HL-60 (cell line): ENCODE results near the gene MALT1.
"Not testable (repeated sequence)": the region's sequence is repeated elsewhere in the genome, so short reads cannot be mapped to it uniquely, and the experiment has no call there.

Experiments used
- DNase-seq, 2 experiments: peaks; one replicate each; pipeline ENCODE4 v3.0.0-alpha.2; 2010 to 2020; ENCODE audit warnings: low read depth in 1 of 2, low spot score in 1 of 2
- H3K27ac ChIP-seq: fragments of 250-450 bp; sonication (Bioruptor Pico); replicated peaks from 2 replicates; pipeline ENCODE4 v1.5.1; 2020; ENCODE audit warnings: mild to moderate bottlenecking, moderate library complexity
- H3K27me3 ChIP-seq: fragments of 250-450 bp; sonication (Bioruptor Pico); 2 replicates; pipeline ENCODE4 v1.5.1; 2021; ENCODE audit warnings: mild to moderate bottlenecking, moderate library complexity; ENCODE audit not compliant: insufficient read depth, poor library complexity, severe bottlenecking
- H3K4me3 ChIP-seq: replicated peaks from 2 replicates; pipeline ENCODE4 v1.5.1; 2011; ENCODE audit warnings: mild to moderate bottlenecking, control low read depth, low read length; ENCODE audit not compliant: insufficient read depth
- CTCF ChIP-seq: IDR thresholded peaks from one replicate; pipeline ENCODE4 v1.5.1; 2011; ENCODE audit warnings: low read length, control low read depth, inconsistent platforms; ENCODE audit not compliant: insufficient read depth
- GABPA ChIP-seq: IDR thresholded peaks from 2 replicates; pipeline ENCODE4 v1.6.1; 2012; ENCODE audit warnings: low read depth
- POLR2AphosphoS5 ChIP-seq: IDR thresholded peaks from 2 replicates; pipeline ENCODE4 v1.6.1; 2012; ENCODE audit warnings: low read depth
- REST ChIP-seq: IDR thresholded peaks from 2 replicates; pipeline ENCODE4 v1.6.1; 2012; ENCODE audit warnings: low read depth; ENCODE audit not compliant: insufficient replicate concordance
- SPI1 ChIP-seq: IDR thresholded peaks from 2 replicates; pipeline ENCODE4 v1.6.1; 2012; ENCODE audit warnings: low read depth, mild to moderate bottlenecking, borderline replicate concordance

Gene MALT1

GRCh38 chr18:58756148-58756547 is 84.9 kb downstream of the MALT1 start:
- Histone ChIP-seq H3K27ac (no peak overlapping the region), H3K4me3 (no peak overlapping the region), H3K27me3 (no peaks in the 10 kb centered on the region)
- DNase-seq: no peak
- TF ChIP-seq SPI1 (no peak), REST (no peak), GABPA (no peak), CTCF (no peak), POLR2AphosphoS5 (no peak)

GRCh38 chr18:58756596-58757240 is 85.5 kb downstream of the MALT1 start:
- H3K4me3 ChIP-seq: no peak overlapping the region
- no peak for TF ChIP-seq SPI1
- no peak for TF ChIP-seq REST
- no peak for TF ChIP-seq POLR2AphosphoS5
- no peak for TF ChIP-seq GABPA
- no peak for TF ChIP-seq CTCF

DNA sequence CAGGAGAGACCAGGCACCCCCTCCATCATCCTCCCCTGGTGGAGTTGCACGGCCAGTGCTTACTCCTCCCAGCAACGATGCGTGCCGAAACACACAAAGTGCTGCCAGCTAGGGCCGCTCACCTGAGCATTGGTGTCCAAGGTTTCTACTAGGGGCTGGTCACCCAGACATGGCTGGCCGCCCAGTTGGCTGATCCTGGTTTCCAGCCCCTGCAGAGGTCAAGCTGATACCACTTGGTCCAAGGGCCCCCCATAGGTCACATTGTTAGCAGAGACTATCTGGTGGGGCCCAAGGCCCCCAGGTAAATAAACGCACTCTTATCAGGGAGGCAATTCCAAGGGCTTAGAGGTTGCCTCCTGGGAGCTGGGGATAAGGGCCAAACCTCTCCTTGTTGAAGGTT is 86.1 kb downstream of the MALT1 start:
- DNase-seq, H3K27me3 ChIP-seq, H3K4me3 ChIP-seq, H3K27ac ChIP-seq: not testable (repeated sequence)

More at GRCh38 chr18:58756596-58757240, 85.5 kb downstream of the MALT1 start:
- DNase-seq: no peak
- no peak overlapping the region for H3K27ac ChIP-seq
- H3K27me3 ChIP-seq: no peaks in the 10 kb centered on the region

DNA sequence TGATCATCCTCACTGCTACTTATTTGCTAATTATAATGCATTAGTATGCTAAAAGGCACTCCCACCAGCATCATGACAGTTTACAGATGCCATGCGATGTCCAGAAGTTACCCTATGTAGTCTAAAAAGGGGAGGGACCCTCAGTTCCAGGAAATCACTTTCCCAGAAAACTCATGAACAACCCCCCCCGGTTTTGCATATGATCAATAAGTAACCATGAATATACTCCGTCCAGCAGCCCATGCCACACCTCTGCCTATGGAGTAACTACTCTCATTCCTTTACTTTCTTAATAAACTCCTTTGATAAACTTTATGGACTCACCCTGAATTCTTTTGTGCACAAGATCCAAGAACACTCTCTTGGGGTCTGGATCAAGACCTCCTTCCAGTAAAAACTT is 86.8 kb downstream of the MALT1 start:
- peaks cover 3% of the 10 kb centered on the region for H3K27me3 ChIP-seq
- H3K4me3 ChIP-seq: no peak overlapping the region
- no peak for DNase-seq
- no peak overlapping the region for H3K27ac ChIP-seq
- no peak for TF ChIP-seq GABPA
- TF ChIP-seq POLR2AphosphoS5: no peak
- no peak for TF ChIP-seq SPI1
- no peak for TF ChIP-seq CTCF
- TF ChIP-seq REST: no peak
